HG02943 (cell line): ENCODE results near the gene MCIDAS.

Experiments
- ATAC-seq: cut with Tn5 transposase; IDR thresholded peaks from one replicate; pipeline ENCODE4 v1.9.1; 2021; ENCODE audit warnings: mild to moderate bottlenecking, low read depth, moderate library complexity; ENCODE audit not compliant: unreplicated experiment

MCIDAS gene

GRCh38 chr5:55171471-55171870, 55.6 kb downstream of the MCIDAS start:
- no peak for ATAC-seq
